Caco-2 (cell line): ENCODE data around the gene CDHR5. TPM values are rescaled to one million over a fixed set of nuclear protein-coding genes. Genes with fewer than 3 reads are reported as not detected.

Source experiments
- BruUV-seq: library from RNA; stranded (reverse); fragments of 400-500 nt; replicated peaks from 2 replicates; lab custom pipeline; 2021; lab: Mats Ljungman, UMichigan
- CTCF ChIA-PET: fragments of 300-600 bp; sonication (Branson Sonifier 250); formaldehyde crosslinking; loops from one replicate; lab custom pipeline; 2022; ENCODE audit warnings: antibody characterized with exemption; lab: Charles Lee
- POLR2A ChIA-PET: fragments of 300-600 bp; sonication (Branson Sonifier 250); formaldehyde crosslinking; loops from one replicate; lab custom pipeline; 2022; ENCODE audit warnings: antibody characterized with exemption; lab: Charles Lee
- DNase-seq, 2 experiments: peaks; one replicate each; pipeline versions ENCODE4 v3.0.0 to v3.0.0-alpha.2; 2020 to 2022
- H3K27me3 ChIP-seq: replicated peaks from 2 replicates; pipeline ENCODE4 v1.6.0; 2011; ENCODE audit warnings: low read length; ENCODE audit not compliant: control insufficient read depth, insufficient read depth
- H3K36me3 ChIP-seq: 2 replicates; pipeline ENCODE4 v1.5.1; 2011; ENCODE audit warnings: low read length; ENCODE audit not compliant: control insufficient read depth, insufficient read depth
- H3K4me1 ChIP-seq: fragments of 250-450 bp; sonication (Bioruptor Pico); 2 replicates; pipeline ENCODE4 v1.5.1; 2020; ENCODE audit warnings: mild to moderate bottlenecking
- H3K4me3 ChIP-seq: 2 replicates; pipeline ENCODE4 v1.5.1; 2011; ENCODE audit warnings: low read depth, mild to moderate bottlenecking, control low read depth, low read length
- H3K9me3 ChIP-seq: fragments of 250-450 bp; sonication (Bioruptor Pico); 2 replicates; pipeline ENCODE4 v1.5.1; 2020; ENCODE audit warnings: mild to moderate bottlenecking, moderate library complexity
- H3K27ac Mint-ChIP-seq: one replicate; pipeline ENCODE4 v1.8.0; 2022; ENCODE audit warnings: mixed read lengths; ENCODE audit not compliant: unreplicated experiment
- H3K27me3 Mint-ChIP-seq: one replicate; pipeline ENCODE4 v1.8.0; 2022; ENCODE audit warnings: mixed read lengths; ENCODE audit not compliant: insufficient read depth, unreplicated experiment
- H3K36me3 Mint-ChIP-seq: one replicate; pipeline ENCODE4 v1.8.0; 2022; ENCODE audit warnings: mild to moderate bottlenecking, mixed read lengths; ENCODE audit not compliant: insufficient read depth, unreplicated experiment
- H3K4me1 Mint-ChIP-seq: one replicate; pipeline ENCODE4 v1.8.0; 2022; ENCODE audit warnings: low read depth, mixed read lengths; ENCODE audit not compliant: unreplicated experiment
- H3K4me3 Mint-ChIP-seq: one replicate; pipeline ENCODE4 v1.8.0; 2022; ENCODE audit warnings: mild to moderate bottlenecking, moderate library complexity, mixed read lengths; ENCODE audit not compliant: unreplicated experiment
- H3K9me3 Mint-ChIP-seq: one replicate; pipeline ENCODE4 v1.8.0; 2022; ENCODE audit warnings: mixed read lengths; ENCODE audit not compliant: unreplicated experiment
- CTCF ChIP-seq, 2 experiments: fragments of 200-600 bp in 1 of 2; IDR thresholded peaks; 1 replicate in 1 of 2; 2 replicates in 1 of 2; pipeline versions ENCODE4 v1.5.1 to v1.8.0; 2011 to 2022; ENCODE audit warnings: antibody characterized with exemption in 1 of 2, control low read depth in 1 of 2, inconsistent platforms in 1 of 2, low read depth in 1 of 2, low read length in 1 of 2, mild to moderate bottlenecking in 1 of 2, moderate library complexity in 1 of 2; ENCODE audit not compliant: insufficient read depth in 1 of 2, severe bottlenecking in 1 of 2, unreplicated experiment in 1 of 2
- intact Hi-C: fragments of 100-400 bp; cut with micrococcal nuclease; formaldehyde crosslinking; loops from one replicate; pipeline ENCODE4 v1.10.0; 2022; ENCODE audit not compliant: unreplicated experiment
- total RNA-seq: library from RNA; stranded (reverse); gene quantifications from 2 replicates; pipeline ENCODE4 v1.2.3, GENCODE V29; 2022

CDHR5 gene
- total RNA-seq, 1 experiment from 2014 or later = 42.0 TPM

GRCh38 chr11:673866-674265, 49.1 kb upstream of the CDHR5 start:
- no peaks in the 10 kb centered on the region for H3K4me1 Mint-ChIP-seq
- TF ChIP-seq CTCF (IDR thresholded peaks at IDR 0.05; ENCODE audit: insufficient read depth in 1 of 2, low read depth in 1 of 2, low read length in 1 of 2, severe bottlenecking in 1 of 2, unreplicated experiment in 1 of 2) = no peak
- no peak overlapping the region for H3K27ac Mint-ChIP-seq
- no peaks in the 10 kb centered on the region for H3K27me3 Mint-ChIP-seq
- ChIA-PET POLR2A (no interaction called here), CTCF (interaction anchor here (0.6 kb wide), 1 partner anchor 12 kb away, joined by 3 read pairs; no protein-coding TSS in a partner anchor)
- no peaks in the 10 kb centered on the region for H3K4me1 ChIP-seq
- intact Hi-C loops = no loop called here
- no peaks in the 10 kb centered on the region for H3K9me3 Mint-ChIP-seq
- peaks cover 72% of the 10 kb centered on the region for H3K36me3 Mint-ChIP-seq
- no peaks in the 10 kb centered on the region for H3K9me3 ChIP-seq
- H3K27me3 ChIP-seq = no peaks in the 10 kb centered on the region
- no TSS peak for BruUV-seq
- peaks cover 5% of the 10 kb centered on the region; the same call in 1 of the 2 replicates for H3K36me3 ChIP-seq
- no peak for DNase-seq
- no peak overlapping the region for H3K4me3 Mint-ChIP-seq
- H3K4me3 ChIP-seq = no peak overlapping the region

GRCh38 chr11:665704-666281, 41.0 kb upstream of the CDHR5 start:
- H3K4me1 ChIP-seq = no peaks in the 10 kb centered on the region
- Mint-ChIP-seq H3K27ac (no peak overlapping the region), H3K4me1 (no peaks in the 10 kb centered on the region), H3K9me3 (no peaks in the 10 kb centered on the region), H3K27me3 (no peaks in the 10 kb centered on the region), H3K4me3 (no peak overlapping the region), H3K36me3 (peaks cover 72% of the 10 kb centered on the region)
- no peak overlapping the region for H3K4me3 ChIP-seq
- TF ChIP-seq CTCF (IDR thresholded peaks at IDR 0.05; ENCODE audit: insufficient read depth in 1 of 2, low read depth in 1 of 2, low read length in 1 of 2, severe bottlenecking in 1 of 2, unreplicated experiment in 1 of 2) = no peak
- ChIA-PET POLR2A (interaction anchor here (1.0 kb wide), 1 partner anchor 31 kb away, joined by 7 read pairs; no protein-coding TSS in a partner anchor), CTCF (no interaction called here)
- H3K27me3 ChIP-seq = no peaks in the 10 kb centered on the region
- H3K36me3 ChIP-seq = peaks cover 2% of the 10 kb centered on the region
- DNase-seq = no peak
- H3K9me3 ChIP-seq = no peaks in the 10 kb centered on the region
- no TSS peak for BruUV-seq
- intact Hi-C loops = no loop called here

- peaks cover 75% of the 10 kb centered on the region for H3K36me3 Mint-ChIP-seq
- Histone ChIP-seq H3K36me3 (peaks cover 2% of the 10 kb centered on the region), H3K4me3 (no peak overlapping the region), H3K27me3 (no peaks in the 10 kb centered on the region), H3K4me1 (no peaks in the 10 kb centered on the region), H3K9me3 (no peaks in the 10 kb centered on the region)
- no peak for DNase-seq
- H3K27ac Mint-ChIP-seq = no peak overlapping the region
- ChIA-PET CTCF (no interaction called here), POLR2A (no interaction called here)
- no peaks in the 10 kb centered on the region for H3K4me1 Mint-ChIP-seq
- BruUV-seq = no TSS peak
- TF ChIP-seq CTCF (IDR thresholded peaks at IDR 0.05; ENCODE audit: insufficient read depth in 1 of 2, low read depth in 1 of 2, low read length in 1 of 2, severe bottlenecking in 1 of 2, unreplicated experiment in 1 of 2) = no peak
- H3K9me3 Mint-ChIP-seq = no peaks in the 10 kb centered on the region
- no peak overlapping the region for H3K4me3 Mint-ChIP-seq
- intact Hi-C loops = no loop called here
- H3K27me3 Mint-ChIP-seq = no peaks in the 10 kb centered on the region
These were observed 40.4 kb upstream of the CDHR5 start for GRCh38 chr11:665062-665703.
